Activated T-cell treated with anti-CD3 and anti-CD28 coated beads for 24 hours (primary cell): ENCODE measurements around the gene HECTD4.

ENCODE experiments used
- DNase-seq: peaks from one replicate; pipeline ENCODE4 v3.0.0-alpha.2; 2020; ENCODE audit warnings: low read depth

Gene HECTD4

DNA sequence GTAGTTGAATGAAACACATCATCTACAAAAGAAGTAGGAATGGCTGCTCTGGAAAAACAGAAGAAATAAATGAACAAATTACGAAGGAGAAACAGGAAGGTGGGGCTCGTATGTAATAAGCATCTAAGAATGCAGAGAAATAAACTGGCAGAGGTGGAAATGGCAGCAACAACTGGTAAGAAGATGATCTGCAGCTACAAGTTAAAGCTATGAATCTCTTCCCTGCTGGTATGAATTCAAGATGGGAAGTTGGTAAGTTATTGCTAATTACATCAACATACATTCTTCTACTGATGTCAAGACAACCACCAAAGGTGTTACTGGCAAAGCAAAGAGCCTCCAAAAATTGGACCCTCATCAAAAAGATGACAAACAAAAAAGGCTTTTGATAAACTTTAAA lies 59.8 kb downstream of the HECTD4 start:
- DNase-seq: no peak

DNA sequence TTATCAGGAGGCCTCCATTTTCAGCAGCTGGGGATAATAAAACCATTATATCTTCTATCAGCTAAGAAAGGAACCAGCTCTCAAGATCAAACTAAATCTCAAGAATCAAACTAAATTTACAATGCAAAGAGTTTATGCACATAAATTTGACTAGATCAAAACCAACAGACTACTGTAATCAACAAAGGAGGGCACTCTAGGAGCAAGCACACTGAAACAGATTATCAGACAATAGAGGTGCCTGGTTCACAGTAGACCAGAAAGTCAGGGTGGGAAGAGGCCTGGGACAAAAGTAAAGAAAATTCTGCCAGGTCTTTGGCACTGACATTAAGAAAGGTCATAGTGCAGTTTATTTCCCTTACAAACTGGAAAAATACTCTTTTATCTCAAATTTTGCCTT lies 61.0 kb downstream of the HECTD4 start:
- no peak for DNase-seq

DNA sequence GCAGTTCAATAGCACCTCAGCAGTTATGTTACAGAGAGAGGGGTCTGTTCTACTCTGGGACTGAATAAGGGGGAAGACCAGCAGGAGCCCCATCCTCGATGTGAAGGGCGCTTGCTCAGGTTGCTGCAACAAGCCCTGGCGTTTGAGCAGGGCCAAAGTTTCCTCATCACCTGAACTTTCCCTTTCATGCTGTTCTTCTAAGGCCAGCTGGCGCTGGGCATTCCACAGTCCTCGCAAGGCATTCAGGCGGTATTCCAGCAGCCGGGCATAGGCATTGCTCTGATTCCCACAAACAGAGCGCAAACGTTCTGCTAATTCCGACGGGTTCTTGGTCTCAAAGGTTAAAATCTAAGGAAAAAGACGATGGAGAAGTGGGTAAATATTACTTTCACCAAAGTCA lies 62.8 kb downstream of the HECTD4 start:
- DNase-seq: no peak

DNA sequence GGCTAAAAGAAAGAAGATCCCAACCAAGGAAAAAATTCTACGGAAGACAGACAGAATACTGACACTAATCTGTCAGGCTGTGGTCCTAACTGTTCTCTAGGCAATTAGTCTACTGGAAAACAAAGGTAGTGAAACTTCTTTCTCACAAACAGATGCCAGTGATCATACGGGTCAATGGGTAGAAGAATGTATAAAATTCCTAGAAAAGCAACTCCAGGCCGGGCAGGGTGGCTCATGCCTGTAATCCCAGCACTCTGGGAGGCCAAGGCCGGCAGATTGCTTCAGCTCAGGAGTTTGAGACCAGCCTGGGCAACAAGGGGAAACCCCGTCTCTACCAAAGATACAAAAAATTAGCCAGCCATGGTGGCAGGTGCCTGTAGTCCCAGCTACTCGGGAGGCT lies 64.8 kb downstream of the HECTD4 start:
- no peak for DNase-seq

DNA sequence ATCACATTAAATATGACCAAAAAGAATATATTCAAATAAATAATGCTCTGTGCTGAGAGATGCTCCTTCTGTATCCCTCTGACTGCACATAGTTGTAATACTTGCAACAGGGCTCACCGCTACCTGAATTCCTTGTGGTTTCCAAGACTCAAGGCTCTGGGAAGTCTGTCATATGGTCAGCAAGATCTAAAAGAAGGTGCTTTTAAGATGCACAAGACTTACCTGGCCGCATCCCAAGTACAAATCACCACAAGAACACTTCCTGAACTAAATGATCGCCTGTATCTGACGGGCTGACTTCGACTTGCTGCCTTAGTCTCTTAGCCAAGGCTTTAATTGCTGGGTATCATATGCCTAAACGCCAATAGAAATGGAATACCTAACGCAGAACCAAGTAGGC lies 67.2 kb downstream of the HECTD4 start:
- no peak for DNase-seq

DNA sequence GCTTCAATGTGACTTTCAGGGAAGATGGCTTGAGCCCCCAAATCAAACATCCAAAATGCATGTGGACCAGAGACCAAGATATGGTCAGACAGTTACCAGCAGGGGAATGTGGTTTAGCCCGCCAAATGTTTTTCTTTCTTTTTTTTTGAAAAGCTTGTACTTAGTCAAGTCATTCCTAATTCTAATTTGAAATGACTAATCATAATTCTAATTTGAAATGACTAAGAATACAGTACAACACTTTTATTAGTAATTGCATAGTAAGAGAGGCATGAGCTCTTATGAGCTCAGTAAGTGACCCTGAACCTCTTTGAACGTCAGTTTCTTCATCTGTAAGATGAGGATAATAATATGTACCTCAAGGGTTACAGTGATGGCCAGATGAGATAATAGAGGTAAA lies 72.4 kb downstream of the HECTD4 start:
- DNase-seq: no peak

DNA sequence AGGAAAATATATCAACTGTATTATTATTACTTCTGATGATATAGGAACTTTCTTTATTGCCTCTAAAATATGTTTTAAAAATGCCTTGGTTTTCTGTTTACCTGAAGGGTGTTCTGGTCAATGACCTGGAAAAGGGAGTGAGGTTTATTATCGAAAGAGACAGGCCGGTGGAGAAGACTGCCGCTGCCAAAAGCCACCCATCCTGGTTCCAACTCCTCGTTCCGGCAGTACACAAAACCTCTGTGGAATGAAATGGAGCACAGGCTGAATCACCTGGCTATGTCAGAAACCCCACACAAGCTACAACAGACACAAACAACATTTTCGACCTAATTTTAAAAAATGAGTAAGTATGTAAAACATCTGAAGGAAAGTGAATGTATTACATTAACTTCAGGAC lies 73.6 kb downstream of the HECTD4 start:
- no peak for DNase-seq

DNA sequence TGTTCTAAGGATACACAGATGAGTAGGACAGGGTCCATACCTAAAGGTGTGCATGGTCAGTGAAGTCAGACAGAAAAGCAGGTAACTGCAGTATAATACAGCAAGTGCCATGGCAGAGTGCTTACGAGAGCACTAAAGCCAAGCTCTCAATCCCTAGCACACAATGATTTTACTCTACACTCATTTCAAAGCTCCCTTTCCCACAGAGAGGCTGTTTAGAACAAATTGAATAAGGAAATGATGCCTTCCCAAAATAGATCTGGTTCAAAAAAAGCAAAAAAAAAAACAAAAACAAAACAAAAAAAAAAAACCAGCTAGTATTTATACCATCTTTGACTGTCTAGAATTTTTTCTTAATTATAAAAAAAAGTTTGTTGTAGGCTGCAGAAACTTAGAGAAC lies 74.1 kb downstream of the HECTD4 start:
- DNase-seq: no peak

DNA sequence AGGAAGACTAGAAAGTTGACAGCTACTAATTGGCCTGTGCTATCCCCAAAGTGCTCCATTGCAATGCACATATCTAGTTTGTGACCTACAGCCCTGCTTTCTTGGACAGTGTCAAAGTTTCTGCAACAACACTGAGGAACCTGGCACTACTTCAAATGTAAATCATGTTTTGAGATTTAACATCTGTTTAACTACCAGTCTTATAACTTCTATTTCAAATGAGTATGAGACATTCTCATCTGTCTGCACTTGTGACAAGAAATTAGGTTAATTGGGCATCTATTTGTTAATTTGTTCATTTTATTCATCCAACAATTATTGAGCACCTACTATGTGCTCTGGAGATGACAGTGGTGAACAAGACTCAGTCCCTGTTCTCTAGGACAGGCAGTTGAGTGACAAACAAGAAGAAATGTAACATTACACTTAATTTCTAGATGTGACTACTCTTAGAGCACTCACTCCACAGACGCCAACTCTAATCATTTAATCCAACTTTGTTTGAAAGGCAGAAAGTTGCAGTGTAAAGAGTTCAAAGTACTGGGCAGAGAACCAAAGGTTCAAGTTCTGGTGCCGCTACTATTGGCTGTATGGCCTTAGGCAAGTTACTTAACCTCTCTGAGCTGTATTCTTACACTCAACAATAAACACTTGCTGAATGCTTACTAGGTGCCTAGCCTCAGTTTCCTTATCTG lies 74.8 kb downstream of the HECTD4 start:
- DNase-seq: no peak

DNA sequence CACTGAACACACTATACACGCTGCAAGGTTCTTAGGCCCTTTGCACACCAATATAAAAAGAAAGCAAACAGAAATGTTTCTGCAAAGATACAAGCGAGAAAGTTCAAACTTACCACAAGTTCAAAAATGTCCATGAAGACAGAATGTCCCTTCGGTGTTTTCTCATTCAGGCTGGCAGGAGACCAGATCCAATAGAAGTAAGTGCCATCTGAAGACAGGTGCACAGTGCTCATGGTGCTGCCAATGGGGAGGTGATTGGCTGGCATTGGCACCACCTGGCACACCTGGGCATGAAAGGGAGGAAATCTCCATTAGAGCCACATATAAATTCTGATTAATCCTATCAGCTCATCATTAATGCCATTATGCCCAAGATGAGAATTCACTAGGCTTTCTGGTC lies 76.3 kb downstream of the HECTD4 start:
- DNase-seq: no peak

DNA sequence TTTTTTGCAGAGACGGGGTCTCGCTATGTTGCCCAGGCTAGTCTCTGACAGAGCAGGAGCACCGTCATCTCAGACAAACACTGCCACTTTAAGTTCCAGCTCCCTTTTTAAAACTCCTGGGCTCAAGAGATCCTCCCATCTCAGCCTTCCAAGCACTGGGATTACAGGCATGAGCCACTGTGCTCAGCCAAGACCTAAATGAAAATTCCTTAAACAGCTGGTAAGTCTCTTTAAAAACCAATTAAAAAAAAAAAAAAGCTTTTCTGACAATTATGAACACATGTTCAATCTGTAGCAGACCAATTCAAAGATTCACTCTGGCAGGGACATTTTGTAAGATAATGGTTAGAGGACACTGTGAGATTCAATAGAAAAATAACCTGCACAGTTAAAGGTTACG lies 77.8 kb downstream of the HECTD4 start:
- no peak for DNase-seq

DNA sequence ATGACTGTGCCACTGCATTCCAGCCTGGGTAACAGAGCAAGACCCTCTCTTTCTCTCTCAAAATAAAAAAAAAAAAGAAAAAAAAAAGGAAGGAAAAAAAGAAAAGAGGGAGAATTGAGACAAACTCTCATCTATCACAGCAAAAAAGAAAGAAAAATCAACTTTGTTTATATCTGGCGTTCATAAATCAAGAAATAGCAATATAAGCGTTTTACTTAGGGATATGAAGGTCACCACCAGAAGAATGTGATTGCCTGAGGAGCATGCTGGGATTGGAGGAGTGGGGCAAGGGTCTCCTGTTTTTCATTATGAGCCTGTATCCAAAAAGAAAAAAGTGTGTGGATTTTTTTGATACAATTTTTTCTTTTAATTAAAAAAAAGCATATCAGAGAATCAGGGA lies 78.4 kb downstream of the HECTD4 start:
- DNase-seq: no peak

DNA sequence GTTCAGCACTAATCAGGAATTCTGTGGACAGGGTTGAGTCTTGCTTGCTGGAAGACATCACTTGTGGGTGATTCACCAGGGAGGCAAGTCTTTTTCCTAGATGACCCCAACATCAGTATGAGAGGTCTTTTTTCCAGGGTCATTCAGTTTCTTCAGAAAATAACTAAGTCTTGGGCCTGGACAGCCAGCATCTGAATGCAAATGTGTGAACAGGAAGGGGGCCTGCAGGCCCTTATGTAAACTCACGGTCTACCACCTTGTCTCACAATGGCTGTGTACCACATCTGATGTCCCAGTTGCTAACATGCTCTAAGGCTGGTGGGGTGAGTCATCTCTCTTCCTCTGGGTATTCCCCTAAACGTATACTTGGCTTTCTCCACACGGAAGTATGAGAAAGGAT lies 79.2 kb downstream of the HECTD4 start:
- DNase-seq: peak; percentile 40

DNA sequence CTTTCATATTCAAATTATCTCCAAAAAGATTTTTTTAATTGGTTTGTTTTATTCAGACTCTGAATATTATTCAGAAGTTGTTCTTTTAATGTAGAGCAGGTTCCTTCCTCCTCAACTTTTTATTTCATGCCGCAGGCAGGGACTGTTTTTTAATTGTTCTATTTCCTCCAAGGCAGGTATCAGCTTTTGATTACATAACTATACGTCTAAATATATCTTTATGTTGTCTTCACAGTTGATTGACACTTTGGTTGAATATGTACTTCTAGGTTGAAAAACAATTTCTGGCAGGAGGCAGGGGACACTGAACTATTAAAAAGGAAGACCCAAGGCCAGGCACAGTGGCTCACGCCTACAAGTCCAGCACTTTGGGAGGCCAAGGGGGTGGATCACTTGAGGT lies 82.5 kb downstream of the HECTD4 start:
- DNase-seq: no peak

DNA sequence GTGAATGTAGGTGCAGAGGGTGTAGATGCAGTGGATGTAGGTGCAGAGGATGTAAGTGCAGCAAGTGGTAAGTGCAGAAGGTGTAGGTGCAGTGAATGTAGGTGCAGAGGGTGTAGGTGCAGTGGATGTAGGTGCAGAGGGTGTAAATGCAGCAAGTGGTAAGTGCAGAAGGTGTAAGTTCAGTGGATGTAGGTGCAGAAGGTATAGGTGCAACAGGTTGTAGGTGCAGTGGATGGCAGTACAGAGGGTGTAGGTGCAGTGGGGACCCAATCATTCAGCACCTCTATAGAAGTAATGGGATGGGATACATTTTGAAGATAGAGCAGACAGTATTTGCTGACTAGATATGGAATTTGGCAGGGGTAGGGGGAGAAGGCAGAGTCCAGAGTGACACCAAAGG lies 85.0 kb downstream of the HECTD4 start:
- no peak for DNase-seq

DNA sequence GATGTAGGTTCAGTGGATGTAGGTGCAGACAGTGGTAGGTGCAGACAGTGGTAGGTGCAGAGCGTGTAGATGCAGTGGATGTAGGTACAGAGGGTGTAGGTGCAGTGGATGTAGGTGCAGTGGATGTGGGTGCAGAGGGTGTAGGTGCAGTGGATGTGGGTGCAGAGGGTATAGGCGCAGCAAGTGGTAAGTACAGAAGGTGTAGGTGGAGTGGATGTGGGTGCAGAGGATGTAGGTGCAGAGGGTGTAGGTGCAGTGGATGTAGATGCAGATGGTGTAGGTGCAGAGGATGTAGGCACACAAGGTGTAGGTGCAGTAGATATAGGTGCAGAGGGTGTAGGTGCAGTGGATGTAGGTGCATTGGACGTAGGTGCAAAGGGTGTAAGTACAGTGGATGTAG lies 86.0 kb downstream of the HECTD4 start:
- no peak for DNase-seq

DNA sequence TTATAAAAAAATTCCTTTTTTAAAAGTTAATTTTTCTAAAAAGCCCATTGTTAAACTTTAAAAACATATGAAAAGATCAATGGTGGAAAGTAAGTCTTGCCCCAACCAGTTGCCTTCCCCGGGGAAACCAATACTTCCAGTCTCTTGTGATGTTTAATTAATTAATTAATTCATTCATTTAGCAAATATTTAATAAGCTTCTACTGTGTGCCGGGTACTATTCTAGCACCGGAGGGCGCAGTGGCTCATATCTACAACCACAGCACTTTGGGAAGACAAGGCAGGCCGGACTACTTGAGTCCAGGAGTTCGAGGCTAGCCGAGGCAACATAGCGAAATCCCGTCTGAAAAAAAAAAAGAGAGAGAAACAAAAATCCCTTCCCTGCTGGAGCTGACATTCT lies 87.4 kb downstream of the HECTD4 start:
- no peak for DNase-seq

DNA sequence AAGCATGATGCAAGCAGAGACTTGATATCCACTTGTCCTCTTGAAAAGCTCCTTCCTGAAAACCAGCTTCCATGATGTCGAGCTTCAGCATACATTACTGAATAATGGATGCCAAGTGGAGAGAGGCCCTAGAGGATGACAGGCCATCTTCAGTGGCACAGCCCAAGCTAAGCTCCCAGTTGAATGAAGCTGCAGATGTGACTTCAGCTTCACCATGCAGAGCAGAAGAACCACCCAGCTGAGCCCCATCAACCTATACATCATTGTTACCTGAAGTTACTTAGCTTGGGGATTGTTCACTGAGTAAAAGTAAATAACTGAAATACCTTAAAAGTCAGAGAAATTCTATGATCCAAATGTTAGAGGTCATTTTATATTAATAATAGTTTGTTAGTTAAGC lies 93.6 kb downstream of the HECTD4 start:
- no peak for DNase-seq

DNA sequence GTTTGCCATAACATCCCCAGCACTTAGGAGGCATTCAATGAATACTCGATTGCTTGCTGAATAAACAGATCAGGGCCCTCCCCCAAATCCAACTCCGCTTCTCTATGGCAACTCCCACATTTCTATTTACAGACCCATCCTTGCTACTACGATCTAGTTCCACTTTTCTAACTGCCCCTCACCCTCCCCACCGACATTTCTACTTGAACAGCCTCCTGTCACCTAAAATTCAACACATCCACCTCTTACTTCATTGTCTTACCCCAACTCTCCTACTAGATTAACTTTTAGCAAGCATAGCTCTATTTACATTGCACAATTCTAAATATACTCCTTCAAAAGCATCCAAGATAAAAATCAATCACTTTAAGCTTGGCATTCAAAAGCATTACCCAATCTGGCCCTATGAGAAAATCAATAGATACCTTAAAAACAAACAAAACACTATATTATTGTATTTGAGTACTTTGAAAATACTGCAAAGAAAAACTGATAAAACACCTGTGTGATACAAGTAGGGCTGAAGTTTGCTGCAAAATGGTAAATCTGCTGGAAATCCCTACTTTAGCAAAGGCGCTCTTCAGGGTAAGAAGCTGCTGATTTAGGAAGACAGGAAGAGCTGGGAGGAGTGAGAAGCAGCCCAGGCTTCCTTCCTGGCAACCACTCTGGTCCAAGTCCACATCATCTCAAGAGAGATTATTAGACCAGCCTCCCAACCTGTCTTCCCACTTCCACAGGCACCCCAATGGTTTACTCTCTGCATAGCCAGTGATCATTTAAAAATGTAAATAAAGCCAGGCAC lies 96.4 kb downstream of the HECTD4 start:
- DNase-seq: no peak

DNA sequence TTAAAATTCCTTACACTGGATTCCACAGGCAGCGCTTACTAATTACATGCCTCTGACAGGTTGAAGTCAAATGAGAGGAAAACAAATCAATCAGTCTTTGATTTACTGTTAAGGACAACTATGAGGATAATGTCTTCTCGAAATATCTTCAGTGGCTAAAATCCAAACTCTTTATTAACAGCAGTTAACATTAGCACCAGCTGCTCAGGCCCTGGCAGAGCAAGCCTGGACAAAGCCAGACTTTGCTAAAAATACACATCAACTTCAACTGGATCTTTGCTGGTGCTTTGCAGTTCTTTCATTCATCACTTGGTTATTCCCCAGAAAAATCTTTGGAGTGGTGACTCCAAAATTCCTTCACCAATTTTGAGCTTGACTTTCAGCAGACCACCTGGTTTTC lies 98.7 kb downstream of the HECTD4 start:
- no peak for DNase-seq

DNA sequence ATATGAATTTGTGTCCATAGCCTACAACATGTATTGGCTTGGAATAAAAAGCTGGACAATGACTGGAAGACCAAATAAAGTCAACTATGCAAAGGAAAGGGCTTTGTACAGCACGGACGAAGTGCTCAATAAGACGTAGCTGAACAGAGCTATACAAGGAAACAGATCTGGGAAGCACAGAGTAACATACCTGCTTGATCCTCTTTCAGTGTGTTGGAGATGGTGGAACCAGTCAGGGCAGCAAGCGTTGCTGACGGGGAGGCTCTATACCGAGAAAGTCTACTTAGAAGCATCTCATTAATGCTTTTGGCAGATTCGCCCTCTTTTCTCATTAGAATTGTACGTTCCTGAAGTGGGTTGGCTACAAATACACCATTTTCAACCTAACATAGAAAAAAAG lies 99.3 kb downstream of the HECTD4 start:
- no peak for DNase-seq

DNA sequence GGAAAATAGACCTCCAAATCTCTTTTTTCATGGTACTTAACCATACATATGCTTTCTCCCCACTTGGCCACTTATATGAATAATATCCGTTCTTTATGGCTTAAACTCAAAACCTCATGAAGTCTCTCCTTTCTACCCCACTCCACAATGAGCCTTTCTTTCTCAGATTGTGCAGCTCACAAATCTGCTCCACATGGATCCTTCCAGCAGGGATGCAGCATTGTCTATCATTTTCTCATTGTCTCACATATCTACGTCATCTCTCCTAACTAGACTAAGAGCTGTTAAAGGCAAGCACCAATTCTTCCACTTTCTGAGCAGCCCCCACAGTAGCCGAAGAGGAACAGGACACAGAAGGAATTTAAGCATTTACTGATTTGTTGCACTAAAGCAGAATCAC lies 106.4 kb downstream of the HECTD4 start:
- no peak for DNase-seq

DNA sequence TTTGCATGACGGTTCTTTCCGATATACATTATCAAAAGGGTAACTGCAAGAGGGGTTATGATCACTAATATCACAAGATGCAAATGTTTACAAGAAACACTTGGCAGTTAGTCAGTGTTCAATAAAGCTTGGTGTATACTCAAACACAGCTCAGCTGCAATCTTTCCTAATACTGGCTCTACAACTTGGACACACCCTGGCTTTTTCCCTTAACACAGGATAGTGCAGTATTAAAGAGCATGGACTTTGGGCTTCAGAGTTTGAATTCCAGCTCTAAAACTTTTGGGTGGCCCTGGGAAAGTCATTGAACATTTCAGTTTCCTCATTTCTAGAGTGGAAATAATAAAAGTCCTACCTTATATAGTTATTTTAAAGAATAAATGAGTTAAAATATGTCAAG lies 107.0 kb downstream of the HECTD4 start:
- DNase-seq: no peak

DNA sequence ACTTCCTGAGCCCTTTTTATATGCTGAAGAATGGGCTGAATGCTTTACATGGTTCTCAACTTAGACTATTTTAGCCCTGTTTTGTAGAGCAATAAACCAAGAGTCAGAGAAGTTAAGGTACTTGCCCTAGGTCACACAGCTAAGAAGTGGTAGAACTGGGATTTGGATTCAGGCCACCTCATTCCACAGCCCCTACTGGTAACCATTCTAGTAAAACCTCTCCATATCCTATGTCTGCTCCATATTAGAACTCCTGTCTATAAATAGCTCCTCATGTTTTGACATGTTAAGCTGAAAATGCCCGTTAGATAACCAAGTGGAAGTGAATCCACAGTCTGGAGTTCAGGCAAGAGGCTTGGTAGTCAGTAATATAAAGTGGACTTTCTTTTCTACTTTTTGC lies 111.6 kb downstream of the HECTD4 start:
- no peak for DNase-seq
